ENCODE measurements around the gene PATE4.

Gene PATE4

DNA sequence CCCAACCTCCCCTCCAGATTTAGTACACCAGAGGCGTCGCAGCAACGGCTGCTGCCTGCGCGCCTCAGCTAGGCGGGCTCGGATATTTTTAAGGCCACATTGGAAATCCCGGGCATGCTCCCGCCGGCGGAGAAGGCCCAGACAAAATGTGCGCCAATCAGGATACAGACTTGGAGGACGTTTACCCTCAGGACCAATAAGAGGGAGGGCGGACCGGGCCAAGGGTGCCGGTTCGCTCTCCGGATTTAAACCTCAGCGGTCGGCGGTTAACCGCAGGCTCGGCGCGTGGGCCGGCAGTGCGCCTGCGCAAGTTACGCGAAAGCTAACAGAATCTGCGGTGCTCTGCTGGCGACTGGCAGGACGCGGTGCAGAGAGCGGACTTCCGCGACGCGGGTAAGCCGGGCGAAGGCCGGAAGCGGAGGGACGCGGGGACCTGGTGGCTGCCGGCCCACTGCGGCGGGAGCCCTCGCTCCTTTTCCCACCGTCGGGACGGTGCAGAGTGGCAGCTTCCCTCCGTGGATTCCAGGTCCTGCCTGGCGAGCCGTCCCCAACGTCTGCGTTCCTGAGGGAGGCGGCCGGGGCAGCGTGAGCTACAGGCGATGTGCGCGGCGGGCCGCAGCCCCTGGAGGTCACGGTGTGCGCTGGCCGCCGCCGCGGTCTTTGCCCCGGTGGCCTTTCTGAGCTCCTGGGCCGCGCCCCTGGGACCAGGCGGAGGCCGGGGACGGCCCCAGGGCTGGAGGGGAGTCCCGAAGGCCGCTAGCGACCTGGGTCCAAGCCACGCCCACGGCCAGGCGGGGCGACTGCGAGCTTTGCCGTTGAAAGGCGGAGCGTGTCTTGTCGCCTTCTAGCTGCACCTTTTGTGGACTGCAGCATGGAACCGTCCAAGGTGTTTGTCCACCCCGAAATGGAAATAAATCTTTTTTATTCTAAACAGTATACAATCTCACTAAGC, 54.5 kb downstream of the PATE4 start, which contains the start of gene HYLS1:
Gene HYLS1 (plus strand): TSS at position 296 of the 952 bp plus-strand sequence. CDS start 11,701 bp downstream, outside the sequence.
- DNase-seq (ENCODE audit: low read depth in 2 of 2) = peak; percentile 87 to 89

Measured in activated CD8-positive, alpha-beta memory T cell treated with anti-CD3 and anti-CD28 coated beads for 4 hours (primary cell).